GM23338 (cell line): ENCODE results near the gene F2RL2. TPM values are rescaled to one million over a fixed set of nuclear protein-coding genes. Genes with fewer than 3 reads are reported as not detected.
"Not testable (repeated sequence)": the region's sequence is repeated elsewhere in the genome, so short reads cannot be mapped to it uniquely, and the experiment has no call there.

Experiments
- ATAC-seq: fragments of 200-7000 bp; cut with Tn5 transposase; 3 replicates; pipeline ENCODE4 v1.9.1; 2020
- DNase-seq: peaks from one replicate; pipeline ENCODE4 v3.0.0-alpha.2; 2015; ENCODE audit warnings: low spot score
- H2AFZ ChIP-seq: fragments of 200-600 bp; sonication (generic); 2 replicates; pipeline ENCODE4 v1.8.0; 2016; ENCODE audit warnings: antibody characterized with exemption, mild to moderate bottlenecking, moderate library complexity
- H3F3A ChIP-seq: fragments of 200-600 bp; sonication (generic); replicated peaks from 2 replicates; pipeline ENCODE4 v1.8.0; 2017; ENCODE audit warnings: antibody characterized with exemption, mixed run types, low read depth
- H3K27ac ChIP-seq: fragments of 200-600 bp; sonication (generic); 2 replicates; pipeline ENCODE4 v1.6.1; 2016; ENCODE audit warnings: low read depth
- H3K27me3 ChIP-seq: fragments of 200-600 bp; sonication (generic); 2 replicates; pipeline ENCODE4 v1.8.0; 2016; ENCODE audit warnings: mild to moderate bottlenecking, mixed run types, moderate library complexity; ENCODE audit not compliant: insufficient read depth
- H3K36me3 ChIP-seq: fragments of 200-600 bp; sonication (generic); 2 replicates; pipeline ENCODE4 v1.8.0; 2016; ENCODE audit warnings: mild to moderate bottlenecking; ENCODE audit not compliant: insufficient read depth
- H3K4me1 ChIP-seq: fragments of 200-600 bp; sonication (generic); 2 replicates; pipeline ENCODE4 v1.8.0; 2016; ENCODE audit warnings: mild to moderate bottlenecking, moderate library complexity; ENCODE audit not compliant: insufficient read depth
- H3K4me2 ChIP-seq: fragments of 200-600 bp; sonication (generic); 2 replicates; pipeline ENCODE4 v1.7.1; 2017; ENCODE audit warnings: mixed run types
- H3K4me3 ChIP-seq: fragments of 200-600 bp; sonication (generic); 2 replicates; pipeline ENCODE4 v1.6.1; 2016; ENCODE audit warnings: mixed run types
- H3K79me2 ChIP-seq: fragments of 200-600 bp; sonication (generic); replicated peaks from 2 replicates; pipeline ENCODE4 v1.8.0; 2017; ENCODE audit warnings: mild to moderate bottlenecking; ENCODE audit not compliant: insufficient read depth
- H3K9me2 ChIP-seq: fragments of 200-600 bp; sonication (generic); 2 replicates; pipeline ENCODE4 v1.8.0; 2017; ENCODE audit not compliant: insufficient read depth
- H4K20me1 ChIP-seq: fragments of 200-600 bp; sonication (generic); replicated peaks from 2 replicates; pipeline ENCODE4 v1.8.0; 2017; ENCODE audit warnings: mild to moderate bottlenecking; ENCODE audit not compliant: insufficient read depth
- H3K27ac Mint-ChIP-seq: 2 replicates; pipeline ENCODE4 v1.8.0; 2020; ENCODE audit warnings: inconsistent platforms, mild to moderate bottlenecking, moderate library complexity, mixed read lengths
- H3K27me3 Mint-ChIP-seq: 3 replicates; pipeline ENCODE4 v1.8.0; 2022; ENCODE audit warnings: low read depth, mild to moderate bottlenecking, moderate library complexity, mixed read lengths, inconsistent platforms; ENCODE audit not compliant: insufficient read depth, poor library complexity
- H3K36me3 Mint-ChIP-seq: 3 replicates; pipeline ENCODE4 v1.8.0; 2021; ENCODE audit warnings: low read depth, mild to moderate bottlenecking, inconsistent platforms, moderate library complexity, mixed read lengths
- H3K4me1 Mint-ChIP-seq: 3 replicates; pipeline ENCODE4 v1.8.0; 2020; ENCODE audit warnings: mild to moderate bottlenecking, inconsistent platforms, mixed read lengths
- H3K4me3 Mint-ChIP-seq: 3 replicates; pipeline ENCODE4 v1.8.0; 2021; ENCODE audit warnings: moderate library complexity, mild to moderate bottlenecking, inconsistent platforms, mixed read lengths
- H3K9me3 Mint-ChIP-seq: 3 replicates; pipeline ENCODE4 v1.8.0; 2020; ENCODE audit warnings: moderate library complexity, mild to moderate bottlenecking, inconsistent platforms, mixed read lengths
- CTCF ChIP-seq, 2 experiments: fragments of 200-600 bp in 1 of 2; sonication (generic) in 1 of 2; conservative IDR thresholded peaks; 2 replicates each; pipeline versions ENCODE4 v1.5.1 to v1.6.1; 2016 to 2017; ENCODE audit warnings: antibody characterized with exemption in 2 of 2, low read depth in 2 of 2, mild to moderate bottlenecking in 2 of 2, moderate library complexity in 1 of 2
- EZH2phosphoT487 ChIP-seq: fragments of 200-600 bp; sonication (generic); IDR thresholded peaks from one replicate; pipeline ENCODE4 v1.8.1; 2018; ENCODE audit warnings: antibody characterized with exemption; ENCODE audit not compliant: unreplicated experiment
- JUNB ChIP-seq: IDR thresholded peaks from one replicate; pipeline ENCODE4 v1.6.1; 2016; ENCODE audit warnings: antibody characterized with exemption; ENCODE audit not compliant: unreplicated experiment
- ZNF462 ChIP-seq: fragments of 250-450 bp; sonication (Bioruptor Pico); IDR thresholded peaks from 2 replicates; pipeline ENCODE4 v1.5.0; 2020; ENCODE audit warnings: mild to moderate bottlenecking, moderate library complexity
- polyA plus RNA-seq: library from polyadenylated mRNA; unstranded; fragments of >200 nt; fragmentation: Nextera tagmentation; extraction: Ambion mirVana; gene quantifications from 2 replicates; pipeline ENCODE4 v1.2.1, GENCODE V29; 2016
- total RNA-seq: library from RNA; depleted of rRNA; stranded (reverse); fragments of >200 nt; shearing (Covaris generic); gene quantifications from 2 replicates; pipeline ENCODE4 v1.2.3, GENCODE V29; 2014

The F2RL2 gene
- total and polyA plus RNA-seq, 2 experiments from 2014 or later, result 0.42 to 0.70 TPM

GRCh38 chr5:76604838-76605237 lies 18.4 kb downstream of the F2RL2 start:
- H3K4me3 Mint-ChIP-seq, result no peak overlapping the region
- H3K4me3 ChIP-seq, result no peak overlapping the region
- H3K36me3 Mint-ChIP-seq, result peaks cover 15% of the 10 kb centered on the region
- no peaks in the 10 kb centered on the region for H3K36me3 ChIP-seq
- no peak for TF ChIP-seq CTCF (conservative IDR thresholded peaks at IDR 0.05; ENCODE audit: low read depth in 2 of 2)
- no peak for TF ChIP-seq JUNB
- TF ChIP-seq ZNF462, result no peak
- TF ChIP-seq EZH2phosphoT487, result no peak
- no peaks in the 10 kb centered on the region for H3K9me2 ChIP-seq
- no peaks in the 10 kb centered on the region; the same call in 1 of the 2 replicates for H4K20me1 ChIP-seq
- H3K27me3 ChIP-seq, result no peaks in the 10 kb centered on the region
- no peak for ATAC-seq
- H3K79me2 ChIP-seq, result no peaks in the 10 kb centered on the region
- H3K27ac ChIP-seq, result no peak overlapping the region
- H3K4me1 Mint-ChIP-seq, result peaks cover 11% of the 10 kb centered on the region
- H2AFZ ChIP-seq, result no peak overlapping the region
- no peak for DNase-seq
- H3F3A ChIP-seq, result no peaks in the 10 kb centered on the region
- H3K9me3 Mint-ChIP-seq, result no peaks in the 10 kb centered on the region
- peaks cover 12% of the 10 kb centered on the region for H3K4me1 ChIP-seq
- peaks cover 1% of the 10 kb centered on the region for H3K27me3 Mint-ChIP-seq
- H3K27ac Mint-ChIP-seq, result no peak overlapping the region
- H3K4me2 ChIP-seq, result no peak overlapping the region

- not testable (repeated sequence) for H3K27ac Mint-ChIP-seq, H3K4me2 ChIP-seq, H3K4me3 ChIP-seq, H3K27ac ChIP-seq, H3K27me3 Mint-ChIP-seq, H4K20me1 ChIP-seq, H3K27me3 ChIP-seq, H3K36me3 ChIP-seq, H3K79me2 ChIP-seq, H3K9me3 Mint-ChIP-seq, H3K9me2 ChIP-seq, ATAC-seq, H3F3A ChIP-seq, H3K4me3 Mint-ChIP-seq, H2AFZ ChIP-seq, DNase-seq
- peaks cover 12% of the 10 kb centered on the region for H3K4me1 ChIP-seq
- peaks cover 15% of the 10 kb centered on the region for H3K36me3 Mint-ChIP-seq
- peaks cover 11% of the 10 kb centered on the region for H3K4me1 Mint-ChIP-seq
Observed at GRCh38 chr5:76603991-76604390, 19.2 kb downstream of the F2RL2 start.
